Activated T-helper 1 cell treated with anti-CD3 and anti-CD28 coated beads, Interleukin-12 subunit alpha, Interleukin-12 subunit beta, Interleukin-2, Interleukin-4 antibody, amounts not matched to agents 30 ng/mL and 10 ng/mL and 1 ng/mL, durations not matched to agents 14 hours and 24 hours and 36 hours (primary cell): ENCODE results near the gene BCAS3. TPM values are rescaled to one million over a fixed set of nuclear protein-coding genes. Genes with fewer than 3 reads are reported as not detected.

Experiments
- DNase-seq: peaks from one replicate; pipeline ENCODE4 v3.0.0; 2021; ENCODE audit warnings: low spot score
- H3K27ac Mint-ChIP-seq: one replicate; pipeline ENCODE4 v1.8.0; 2021; ENCODE audit warnings: mild to moderate bottlenecking, mixed read lengths
- H3K27me3 Mint-ChIP-seq: one replicate; pipeline ENCODE4 v1.8.0; 2022; ENCODE audit warnings: mild to moderate bottlenecking, moderate library complexity, mixed read lengths; ENCODE audit not compliant: insufficient read depth
- H3K36me3 Mint-ChIP-seq: one replicate; pipeline ENCODE4 v1.8.0; 2021; ENCODE audit warnings: low read depth, mixed read lengths
- H3K4me1 Mint-ChIP-seq: one replicate; pipeline ENCODE4 v1.8.0; 2021; ENCODE audit warnings: low read depth, mixed read lengths
- H3K4me3 Mint-ChIP-seq: one replicate; pipeline ENCODE4 v1.8.0; 2021; ENCODE audit warnings: mild to moderate bottlenecking, moderate library complexity, mixed read lengths
- H3K9me3 Mint-ChIP-seq: one replicate; pipeline ENCODE4 v1.8.0; 2021; ENCODE audit warnings: mixed read lengths
- intact Hi-C: fragments of 100-400 bp; cut with micrococcal nuclease; formaldehyde crosslinking; loops from one replicate; pipeline ENCODE4 v1.15.1; 2024
- total RNA-seq: library from RNA; stranded (reverse); gene quantifications from 2 replicates; pipeline ENCODE4 v1.2.3, GENCODE V29; 2022

The BCAS3 gene
- total RNA-seq, 1 donor from 2014 or later, result 8.3 TPM

GRCh38 chr17:60887614-60888028, 210.0 kb downstream of the BCAS3 start:
- H3K4me3 Mint-ChIP-seq, result no peak overlapping the region
- H3K36me3 Mint-ChIP-seq, result no peaks in the 10 kb centered on the region

GRCh38 chr17:60888812-60889709, 211.4 kb downstream of the BCAS3 start:
- no peaks in the 10 kb centered on the region for H3K27me3 Mint-ChIP-seq
- intact Hi-C loops, result no loop called here
- no peak overlapping the region for H3K27ac Mint-ChIP-seq
- H3K9me3 Mint-ChIP-seq, result no peaks in the 10 kb centered on the region
- H3K4me1 Mint-ChIP-seq, result no peaks in the 10 kb centered on the region
- DNase-seq, result no peak
- H3K4me3 Mint-ChIP-seq, result no peak overlapping the region
- H3K36me3 Mint-ChIP-seq, result no peaks in the 10 kb centered on the region

More at GRCh38 chr17:60887614-60888028, 210.0 kb downstream of the BCAS3 start:
- Mint-ChIP-seq H3K4me1 (no peaks in the 10 kb centered on the region), H3K27ac (no peak overlapping the region), H3K27me3 (no peaks in the 10 kb centered on the region), H3K9me3 (no peaks in the 10 kb centered on the region)
- intact Hi-C loops, result no loop called here
- no peak for DNase-seq

GRCh38 chr17:60891149-60891548, 213.5 kb downstream of the BCAS3 start:
- H3K27me3 Mint-ChIP-seq, result no peaks in the 10 kb centered on the region
- H3K9me3 Mint-ChIP-seq, result peaks cover 5% of the 10 kb centered on the region
- DNase-seq, result no peak
- H3K27ac Mint-ChIP-seq, result no peak overlapping the region
- no peak overlapping the region for H3K4me3 Mint-ChIP-seq
- H3K36me3 Mint-ChIP-seq, result no peaks in the 10 kb centered on the region
- no peaks in the 10 kb centered on the region for H3K4me1 Mint-ChIP-seq
- intact Hi-C loops, result no loop called here

GRCh38 chr17:60893475-60893874, 215.8 kb downstream of the BCAS3 start:
- H3K9me3 Mint-ChIP-seq, result peaks cover 21% of the 10 kb centered on the region
- intact Hi-C loops, result no loop called here
- no peaks in the 10 kb centered on the region for H3K4me1 Mint-ChIP-seq
- H3K36me3 Mint-ChIP-seq, result no peaks in the 10 kb centered on the region
- no peaks in the 10 kb centered on the region for H3K27me3 Mint-ChIP-seq
- DNase-seq, result no peak
- H3K4me3 Mint-ChIP-seq, result no peak overlapping the region
- H3K27ac Mint-ChIP-seq, result no peak overlapping the region

- H3K36me3 Mint-ChIP-seq, result no peaks in the 10 kb centered on the region
- no peaks in the 10 kb centered on the region for H3K27me3 Mint-ChIP-seq
- intact Hi-C loops, result no loop called here
- H3K4me1 Mint-ChIP-seq, result no peaks in the 10 kb centered on the region
- DNase-seq, result no peak
- no peak overlapping the region for H3K4me3 Mint-ChIP-seq
- peaks cover 23% of the 10 kb centered on the region for H3K9me3 Mint-ChIP-seq
- no peak overlapping the region for H3K27ac Mint-ChIP-seq
Measured at GRCh38 chr17:60896996-60897395, 219.3 kb downstream of the BCAS3 start.

GRCh38 chr17:60899115-60899514, 221.5 kb downstream of the BCAS3 start:
- H3K27ac Mint-ChIP-seq, result no peak overlapping the region
- no peaks in the 10 kb centered on the region for H3K27me3 Mint-ChIP-seq
- intact Hi-C loops, result no loop called here
- peaks cover 23% of the 10 kb centered on the region for H3K9me3 Mint-ChIP-seq
- H3K4me1 Mint-ChIP-seq, result no peaks in the 10 kb centered on the region
- no peak for DNase-seq
- H3K36me3 Mint-ChIP-seq, result no peaks in the 10 kb centered on the region
- no peak overlapping the region for H3K4me3 Mint-ChIP-seq

- no peaks in the 10 kb centered on the region for H3K36me3 Mint-ChIP-seq
- H3K9me3 Mint-ChIP-seq, result peaks cover 19% of the 10 kb centered on the region
- no peaks in the 10 kb centered on the region for H3K4me1 Mint-ChIP-seq
- intact Hi-C loops, result no loop called here
- no peak for DNase-seq
- H3K27me3 Mint-ChIP-seq, result peaks cover 2% of the 10 kb centered on the region
- no peak overlapping the region for H3K4me3 Mint-ChIP-seq
- H3K27ac Mint-ChIP-seq, result no peak overlapping the region
Measured at GRCh38 chr17:60900688-60901087, 223.0 kb downstream of the BCAS3 start.

GRCh38 chr17:60901242-60901641, 223.6 kb downstream of the BCAS3 start:
- Mint-ChIP-seq H3K9me3 (peaks cover 19% of the 10 kb centered on the region), H3K36me3 (no peaks in the 10 kb centered on the region), H3K4me3 (no peak overlapping the region), H3K27ac (no peak overlapping the region), H3K27me3 (peaks cover 2% of the 10 kb centered on the region), H3K4me1 (no peaks in the 10 kb centered on the region)
- intact Hi-C loops, result no loop called here
- no peak for DNase-seq

- H3K27ac Mint-ChIP-seq, result no peak overlapping the region
- H3K9me3 Mint-ChIP-seq, result peaks cover 15% of the 10 kb centered on the region
- intact Hi-C loops, result no loop called here
- H3K4me1 Mint-ChIP-seq, result no peaks in the 10 kb centered on the region
- H3K36me3 Mint-ChIP-seq, result no peaks in the 10 kb centered on the region
- H3K27me3 Mint-ChIP-seq, result peaks cover 2% of the 10 kb centered on the region
- no peak overlapping the region for H3K4me3 Mint-ChIP-seq
- DNase-seq, result no peak
Measured at GRCh38 chr17:60901806-60902205, 224.2 kb downstream of the BCAS3 start.

- no peak for DNase-seq
- H3K9me3 Mint-ChIP-seq, result peaks cover 9% of the 10 kb centered on the region
- H3K27me3 Mint-ChIP-seq, result peaks cover 2% of the 10 kb centered on the region
- H3K4me1 Mint-ChIP-seq, result no peaks in the 10 kb centered on the region
- H3K36me3 Mint-ChIP-seq, result no peaks in the 10 kb centered on the region
- H3K4me3 Mint-ChIP-seq, result no peak overlapping the region
- H3K27ac Mint-ChIP-seq, result no peak overlapping the region
- intact Hi-C loops, result no loop called here
Measured at GRCh38 chr17:60902399-60902798, 224.7 kb downstream of the BCAS3 start.

GRCh38 chr17:60904582-60904981, 226.9 kb downstream of the BCAS3 start:
- no peak overlapping the region for H3K4me3 Mint-ChIP-seq
- no peaks in the 10 kb centered on the region for H3K36me3 Mint-ChIP-seq
- no peak for DNase-seq
- H3K9me3 Mint-ChIP-seq, result no peaks in the 10 kb centered on the region
- H3K27ac Mint-ChIP-seq, result no peak overlapping the region
- H3K4me1 Mint-ChIP-seq, result no peaks in the 10 kb centered on the region
- H3K27me3 Mint-ChIP-seq, result peaks cover 2% of the 10 kb centered on the region
- intact Hi-C loops, result no loop called here

GRCh38 chr17:60905709-60906108, 228.1 kb downstream of the BCAS3 start:
- H3K9me3 Mint-ChIP-seq, result no peaks in the 10 kb centered on the region
- no peak for DNase-seq
- peaks cover 2% of the 10 kb centered on the region for H3K27me3 Mint-ChIP-seq
- intact Hi-C loops, result no loop called here
- no peaks in the 10 kb centered on the region for H3K36me3 Mint-ChIP-seq
- no peak overlapping the region for H3K4me3 Mint-ChIP-seq
- H3K27ac Mint-ChIP-seq, result no peak overlapping the region
- H3K4me1 Mint-ChIP-seq, result no peaks in the 10 kb centered on the region

- H3K4me1 Mint-ChIP-seq, result no peaks in the 10 kb centered on the region
- no peak for DNase-seq
- H3K27ac Mint-ChIP-seq, result no peak overlapping the region
- no peaks in the 10 kb centered on the region for H3K9me3 Mint-ChIP-seq
- no peaks in the 10 kb centered on the region for H3K36me3 Mint-ChIP-seq
- no peak overlapping the region for H3K4me3 Mint-ChIP-seq
- peaks cover 2% of the 10 kb centered on the region for H3K27me3 Mint-ChIP-seq
- intact Hi-C loops, result no loop called here
Measured at GRCh38 chr17:60908324-60908723, 230.7 kb downstream of the BCAS3 start.
